H9 (cell line): ENCODE data around the gene STAC2. TPM values are rescaled to one million over a fixed set of nuclear protein-coding genes. Genes with fewer than 3 reads are reported as not detected.

Experiments
- DNase-seq: peaks from one replicate; pipeline ENCODE4 v3.0.0-alpha.2; 2017
- H2AFZ ChIP-seq: one replicate; pipeline ENCODE4 v1.6.1; 2013; ENCODE audit warnings: mild to moderate bottlenecking, low read length, control low read depth, moderate library complexity
- H2AK5ac ChIP-seq: 2 replicates; pipeline ENCODE4 v1.6.1; 2013; ENCODE audit warnings: low read length, control low read depth, mixed read lengths; ENCODE audit not compliant: insufficient read length
- H2BK120ac ChIP-seq: one replicate; pipeline ENCODE4 v1.6.1; 2013; ENCODE audit warnings: low read depth, mild to moderate bottlenecking, low read length, control low read depth, inconsistent platforms; ENCODE audit not compliant: poor library complexity, severe bottlenecking
- H2BK12ac ChIP-seq: 2 replicates; pipeline ENCODE4 v1.6.1; 2013; ENCODE audit warnings: low read length, control low read depth, mixed read lengths, low read depth; ENCODE audit not compliant: insufficient read length
- H2BK15ac ChIP-seq: 2 replicates; pipeline ENCODE4 v1.6.1; 2013; ENCODE audit warnings: low read depth, low read length, control low read depth
- H2BK20ac ChIP-seq: one replicate; pipeline ENCODE4 v1.6.1; 2013; ENCODE audit warnings: low read depth, mild to moderate bottlenecking, low read length, control low read depth, inconsistent platforms; ENCODE audit not compliant: poor library complexity, severe bottlenecking
- H2BK5ac ChIP-seq: 2 replicates; pipeline ENCODE4 v1.6.1; 2013; ENCODE audit warnings: low read length, control low read depth, mixed read lengths; ENCODE audit not compliant: insufficient read length
- H3K14ac ChIP-seq: 2 replicates; pipeline ENCODE4 v1.6.1; 2013; ENCODE audit warnings: low read length, control low read depth; ENCODE audit not compliant: insufficient read depth
- H3K18ac ChIP-seq: 2 replicates; pipeline ENCODE4 v1.6.1; 2013; ENCODE audit warnings: low read depth, mild to moderate bottlenecking, mixed read lengths, low read length, control low read depth; ENCODE audit not compliant: insufficient read length
- H3K23ac ChIP-seq: 2 replicates; pipeline ENCODE4 v1.6.1; 2013; ENCODE audit warnings: low read length, control low read depth, mixed read lengths, low read depth; ENCODE audit not compliant: insufficient read length
- H3K23me2 ChIP-seq: 2 replicates; pipeline ENCODE4 v1.6.1; 2013; ENCODE audit warnings: low read depth, mild to moderate bottlenecking, mixed read lengths, low read length, control low read depth; ENCODE audit not compliant: insufficient read length, poor library complexity, severe bottlenecking
- H3K27ac ChIP-seq: 2 replicates; pipeline ENCODE4 v1.5.1; 2013; ENCODE audit warnings: low read length, control low read depth, mixed read lengths, low read depth; ENCODE audit not compliant: insufficient read length
- H3K27me3 ChIP-seq: 2 replicates; pipeline ENCODE4 v1.6.1; 2013; ENCODE audit warnings: low read length, control low read depth, inconsistent platforms; ENCODE audit not compliant: insufficient read depth
- H3K4ac ChIP-seq: 2 replicates; pipeline ENCODE4 v1.6.1; 2013; ENCODE audit warnings: low read depth, mild to moderate bottlenecking, control low read depth, inconsistent platforms, low read length, moderate library complexity
- H3K4me1 ChIP-seq: 2 replicates; pipeline ENCODE4 v1.6.1; 2013; ENCODE audit warnings: low read length, control low read depth, inconsistent platforms; ENCODE audit not compliant: insufficient read depth
- H3K4me2 ChIP-seq: 2 replicates; pipeline ENCODE4 v1.6.1; 2013; ENCODE audit warnings: low read length, control low read depth, mixed read lengths; ENCODE audit not compliant: insufficient read length, insufficient read depth
- H3K56ac ChIP-seq: 2 replicates; pipeline ENCODE4 v1.6.1; 2013; ENCODE audit warnings: low read depth, mild to moderate bottlenecking, mixed read lengths, low read length, control low read depth; ENCODE audit not compliant: insufficient read length
- H3K79me1 ChIP-seq: 2 replicates; pipeline ENCODE4 v1.6.1; 2013; ENCODE audit warnings: low read depth, mild to moderate bottlenecking, moderate library complexity, low read length, control low read depth, inconsistent platforms; ENCODE audit not compliant: insufficient read depth, poor library complexity, severe bottlenecking
- H3K79me2 ChIP-seq: 2 replicates; pipeline ENCODE4 v1.6.1; 2013; ENCODE audit warnings: low read length, control low read depth, inconsistent platforms; ENCODE audit not compliant: insufficient read depth
- H3K9ac ChIP-seq: 2 replicates; pipeline ENCODE4 v1.6.1; 2013; ENCODE audit warnings: low read length, control low read depth, mixed read lengths; ENCODE audit not compliant: insufficient read length; ENCODE audit errors: extremely low read depth
- H3K9me3 ChIP-seq: one replicate; pipeline ENCODE4 v1.6.1; 2013; ENCODE audit warnings: low read depth, low read length, inconsistent platforms; ENCODE audit not compliant: control insufficient read depth
- H3T11ph ChIP-seq: one replicate; pipeline ENCODE4 v1.6.1; 2013; ENCODE audit warnings: mild to moderate bottlenecking, low read length, control low read depth, inconsistent platforms
- H4K20me1 ChIP-seq: one replicate; pipeline ENCODE4 v1.6.1; 2013; ENCODE audit not compliant: control insufficient read depth, insufficient read length, insufficient read depth
- H4K5ac ChIP-seq: 2 replicates; pipeline ENCODE4 v1.6.1; 2013; ENCODE audit warnings: low read depth, mild to moderate bottlenecking, mixed read lengths, low read length, control low read depth; ENCODE audit not compliant: insufficient read length
- H4K8ac ChIP-seq: replicated peaks from 2 replicates; pipeline ENCODE4 v1.6.1; 2013; ENCODE audit warnings: low read length, control low read depth, mixed read lengths, low read depth; ENCODE audit not compliant: insufficient read length
- H4K91ac ChIP-seq: 2 replicates; pipeline ENCODE4 v1.6.1; 2013; ENCODE audit warnings: low read depth, mild to moderate bottlenecking, moderate library complexity, mixed read lengths, low read length, control low read depth; ENCODE audit not compliant: insufficient read length
- H3K27ac Mint-ChIP-seq, 3 experiments: 2 replicates in 2 of 3; 3 replicates in 1 of 3; pipeline ENCODE4 v1.8.0; 2020 to 2021; ENCODE audit warnings: mixed read lengths in 3 of 3, mild to moderate bottlenecking in 1 of 3, moderate library complexity in 1 of 3
- H3K27me3 Mint-ChIP-seq: 2 replicates; pipeline ENCODE4 v1.8.0; 2021; ENCODE audit warnings: low read depth, mild to moderate bottlenecking, moderate library complexity, mixed read lengths
- H3K36me3 Mint-ChIP-seq, 3 experiments: 2 replicates in 2 of 3; 3 replicates in 1 of 3; pipeline ENCODE4 v1.8.0; 2020 to 2021; ENCODE audit warnings: low read depth in 3 of 3, mixed read lengths in 3 of 3; ENCODE audit not compliant: insufficient read depth in 1 of 3
- H3K4me1 Mint-ChIP-seq, 2 experiments: 2 replicates each; pipeline ENCODE4 v1.8.0; 2020; ENCODE audit warnings: mixed read lengths in 2 of 2
- H3K4me3 Mint-ChIP-seq, 2 experiments: 2 replicates in 1 of 2; 3 replicates in 1 of 2; pipeline ENCODE4 v1.8.0; 2020 to 2021; ENCODE audit warnings: mild to moderate bottlenecking in 2 of 2, mixed read lengths in 2 of 2, moderate library complexity in 1 of 2
- H3K9me3 Mint-ChIP-seq, 2 experiments: 2 replicates in 1 of 2; 3 replicates in 1 of 2; pipeline ENCODE4 v1.8.0; 2020; ENCODE audit warnings: mild to moderate bottlenecking in 2 of 2, mixed read lengths in 2 of 2, moderate library complexity in 1 of 2
- CTCF ChIP-seq: fragments of 200-600 bp; sonication (generic); conservative IDR thresholded peaks from 3 replicates; pipeline ENCODE4 v1.8.0; 2021; ENCODE audit warnings: antibody characterized with exemption, mild to moderate bottlenecking
- WGBS: extraction: QIAGEN DNeasy Blood & Tissue Kit; methylation state at CpG from one replicate; pipeline ENCODE4 v1.1.7; 2013; ENCODE audit warnings: missing lambda C conversion rate, low lambda C conversion rate, mixed read lengths; ENCODE audit not compliant: insufficient read length; ENCODE audit errors: extremely low coverage; 5-methylcytosine and 5-hydroxymethylcytosine counted together
- total RNA-seq: library from RNA; stranded (reverse); gene quantifications from 2 replicates; pipeline ENCODE4 v1.2.1, GENCODE V29; 2021

The STAC2 gene
- total RNA-seq, 1 experiment from 2014 or later = 2.5 TPM

DNA sequence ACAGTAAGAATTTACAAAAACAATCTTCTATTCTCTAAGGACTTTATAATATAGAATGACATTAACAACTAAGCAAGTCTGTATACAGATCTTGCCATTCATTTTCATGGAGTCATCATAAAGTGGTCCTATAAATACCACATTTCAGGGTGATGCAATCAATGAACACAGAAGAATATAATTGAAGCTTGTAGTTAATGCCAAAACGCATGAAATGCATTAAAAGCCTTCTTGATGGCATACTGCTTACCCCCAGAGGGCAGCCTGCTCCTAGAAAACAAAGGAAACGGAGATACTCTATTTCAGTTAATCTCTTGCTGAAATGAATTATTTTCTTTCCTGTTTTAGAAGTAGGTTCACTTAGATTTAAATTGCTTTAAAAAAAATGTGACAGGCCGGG is 45.2 kb upstream of the STAC2 start:
- WGBS = no CpG with 5 or more reads among the region's 3 CpGs
- H3K18ac ChIP-seq = no peak overlapping the region
- no peak overlapping the region for H4K5ac ChIP-seq
- TF ChIP-seq CTCF = peak; percentile 52
- no peak overlapping the region for H2BK120ac ChIP-seq
- H2AFZ ChIP-seq = no peak overlapping the region
- no peak overlapping the region for H3K14ac ChIP-seq
- H3K4me2 ChIP-seq = no peak overlapping the region
- Mint-ChIP-seq H3K27ac (no peak overlapping the region), H3K27me3 (no peaks in the 10 kb centered on the region), H3K4me1 (no peaks in the 10 kb centered on the region), H3K4me3 (no peak overlapping the region), H3K36me3 (peaks cover 0 to 35% (median 22%) of the 10 kb centered on the region in 3 experiments; a peak in 4 of 7 replicates), H3K9me3 (no peaks in the 10 kb centered on the region)
- no peaks in the 10 kb centered on the region for H3K79me2 ChIP-seq
- no peak overlapping the region for H2BK5ac ChIP-seq
- no peak overlapping the region for H3T11ph ChIP-seq
- H4K91ac ChIP-seq = no peak overlapping the region
- DNase-seq = no peak
- H2BK12ac ChIP-seq = no peak overlapping the region
- H3K23me2 ChIP-seq = no peaks in the 10 kb centered on the region
- H3K27me3 ChIP-seq = no peaks in the 10 kb centered on the region
- no peaks in the 10 kb centered on the region for H3K9me3 ChIP-seq
- no peaks in the 10 kb centered on the region for H3K79me1 ChIP-seq
- H3K56ac ChIP-seq = no peak overlapping the region
- H2BK15ac ChIP-seq = no peak overlapping the region
- no peak overlapping the region for H4K8ac ChIP-seq
- H3K4me1 ChIP-seq = no peaks in the 10 kb centered on the region
- H3K23ac ChIP-seq = no peak overlapping the region
- H2AK5ac ChIP-seq = no peak overlapping the region
- no peak overlapping the region for H3K4ac ChIP-seq
- H3K27ac ChIP-seq = no peak overlapping the region
- no peak overlapping the region for H3K9ac ChIP-seq
- no peak overlapping the region for H2BK20ac ChIP-seq
- no peaks in the 10 kb centered on the region for H4K20me1 ChIP-seq
